Activated CD4-positive, alpha-beta T cell treated with anti-CD3 and anti-CD28 coated beads for 24 hours (primary cell): ENCODE results near the gene PRICKLE4.
"Not testable (repeated sequence)": the region's sequence is repeated elsewhere in the genome, so short reads cannot be mapped to it uniquely, and the experiment has no call there.

ENCODE experiments used
- DNase-seq, 2 donors: peaks; one replicate each; pipeline ENCODE4 v3.0.0-alpha.2; 2020; ENCODE audit warnings: low read depth in 2 of 2

PRICKLE4 gene

DNA sequence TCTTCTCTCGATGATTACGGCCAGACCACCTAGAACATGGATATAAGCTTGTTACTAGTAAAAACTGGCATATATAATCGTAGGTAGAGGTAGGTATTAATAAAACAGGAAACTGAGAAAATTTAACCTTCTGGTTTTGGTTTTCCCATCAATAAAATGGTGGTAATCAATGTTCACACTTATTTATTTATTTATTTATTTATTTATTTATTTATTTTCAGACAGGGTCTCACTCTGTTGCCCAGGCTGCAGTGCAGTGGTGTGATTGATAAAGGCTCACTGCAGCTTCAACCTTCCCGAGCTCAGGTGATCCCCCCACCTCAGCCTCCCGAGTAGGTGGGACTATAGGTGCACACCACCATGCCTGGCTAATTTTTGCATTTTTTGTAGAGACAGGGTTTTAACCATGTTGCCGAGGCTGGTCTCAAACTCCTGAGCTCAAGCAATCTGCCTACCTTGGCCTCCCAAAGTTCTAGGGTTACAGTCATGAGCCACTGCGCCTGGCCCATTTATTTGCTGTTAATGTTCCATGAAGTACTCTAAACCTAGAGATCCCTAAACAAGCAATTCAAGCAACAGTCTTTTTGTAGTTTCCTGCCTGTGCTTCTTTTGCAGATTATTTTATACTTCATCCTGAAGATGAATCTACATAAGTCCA is 18.4 kb downstream of the PRICKLE4 start:
- no peak for DNase-seq

DNA sequence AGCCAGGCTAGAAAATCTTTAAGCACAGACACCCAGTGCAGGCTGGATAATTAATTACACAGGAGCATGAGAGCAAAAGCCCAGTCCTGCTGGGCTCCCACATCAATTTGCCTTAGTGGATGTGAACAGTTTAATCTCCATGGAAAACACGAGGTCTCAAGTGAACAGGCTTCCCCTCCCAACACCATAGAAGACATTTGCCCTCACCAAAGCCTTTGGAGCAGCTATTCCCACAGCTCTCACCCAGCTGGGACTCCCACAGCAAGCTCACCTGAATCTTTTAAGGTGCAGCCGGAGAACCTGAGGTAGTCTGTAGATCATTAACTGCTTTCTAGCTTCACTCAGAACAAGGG is 19.0 kb downstream of the PRICKLE4 start:
- DNase-seq: no peak

DNA sequence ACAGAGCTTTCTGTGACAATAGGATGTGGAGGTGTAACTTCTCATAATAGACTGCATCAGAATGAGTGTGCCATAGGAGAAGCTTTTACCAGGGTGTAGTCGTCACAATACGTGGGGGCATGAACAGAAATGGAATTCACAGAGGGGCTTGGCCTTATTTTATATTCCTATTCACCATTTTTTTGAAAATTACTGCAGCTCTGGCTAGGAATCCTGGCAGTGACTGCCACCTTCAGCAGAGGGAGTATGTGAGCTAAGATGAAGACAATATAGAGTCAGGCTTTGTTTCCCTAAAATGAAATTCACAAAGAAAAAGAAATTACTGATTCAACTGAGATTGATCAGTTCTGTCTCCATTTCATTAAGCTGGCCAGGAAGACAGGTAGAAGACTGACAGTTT is 20.8 kb downstream of the PRICKLE4 start:
- no peak for DNase-seq

DNA sequence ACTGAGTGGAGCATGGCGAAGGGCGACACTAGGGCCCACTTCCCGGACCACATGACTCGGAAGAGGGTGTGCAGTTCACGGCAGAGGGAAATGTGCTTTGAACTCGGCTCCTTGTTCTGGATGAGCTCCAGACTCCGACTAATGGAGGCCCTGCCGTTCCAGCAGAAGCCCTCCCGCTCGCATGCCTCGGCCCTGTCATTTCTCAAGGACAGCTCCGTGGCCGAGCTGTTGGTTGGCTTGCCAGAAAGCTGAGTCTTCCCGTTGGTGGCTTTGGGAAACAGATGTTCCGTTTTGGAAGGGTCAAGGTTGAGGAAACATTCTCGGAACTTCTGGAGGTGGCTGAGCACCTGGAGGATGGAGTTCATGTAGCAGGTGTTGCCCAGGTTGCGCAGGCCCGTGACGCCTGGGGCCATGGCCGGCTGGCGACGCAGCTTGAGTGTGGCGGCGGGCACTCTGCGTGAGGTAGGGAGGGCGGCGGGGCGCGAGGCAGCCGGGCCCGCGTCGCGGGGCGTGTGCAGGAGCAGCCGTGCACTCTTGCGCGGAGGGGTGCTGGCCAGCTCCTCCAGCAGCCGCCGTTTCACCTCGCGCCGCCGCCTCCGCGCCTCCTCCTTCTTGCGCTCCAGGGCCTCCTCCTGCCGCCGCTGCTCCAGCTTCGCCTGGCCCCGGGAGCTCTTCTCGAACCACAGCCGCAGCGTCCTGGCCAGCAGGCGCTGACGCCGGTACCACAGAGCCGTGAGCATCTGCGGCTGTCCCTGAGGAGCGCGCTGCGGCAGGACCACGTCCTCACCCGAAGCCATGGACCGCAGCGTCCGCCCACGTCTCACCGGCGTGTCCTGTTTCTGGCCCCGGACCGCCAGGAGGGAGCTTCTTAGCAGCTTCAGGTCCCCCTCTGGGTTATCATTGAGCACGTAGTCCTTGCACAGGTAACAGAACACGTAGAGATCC is 25.5 kb downstream of the PRICKLE4 start:
- DNase-seq: no peak

DNA sequence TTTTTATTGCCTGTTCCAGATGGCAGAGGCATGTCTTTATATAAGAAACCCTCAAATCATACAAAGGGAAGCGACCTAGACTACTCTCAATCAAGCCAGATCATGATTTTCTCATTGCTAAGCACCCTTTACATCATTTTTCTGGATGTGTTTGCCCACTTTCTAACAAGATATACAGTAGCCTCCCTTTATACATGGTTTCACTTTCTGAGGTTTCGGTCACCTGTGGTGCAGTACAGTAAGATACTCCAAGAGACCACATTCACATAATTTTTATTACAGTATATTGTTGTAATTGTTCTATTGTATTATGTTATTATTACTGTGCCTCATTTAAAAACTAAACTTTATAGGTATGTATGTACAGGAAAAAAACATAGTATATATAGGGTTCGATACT is 30.5 kb downstream of the PRICKLE4 start:
- no peak for DNase-seq

DNA sequence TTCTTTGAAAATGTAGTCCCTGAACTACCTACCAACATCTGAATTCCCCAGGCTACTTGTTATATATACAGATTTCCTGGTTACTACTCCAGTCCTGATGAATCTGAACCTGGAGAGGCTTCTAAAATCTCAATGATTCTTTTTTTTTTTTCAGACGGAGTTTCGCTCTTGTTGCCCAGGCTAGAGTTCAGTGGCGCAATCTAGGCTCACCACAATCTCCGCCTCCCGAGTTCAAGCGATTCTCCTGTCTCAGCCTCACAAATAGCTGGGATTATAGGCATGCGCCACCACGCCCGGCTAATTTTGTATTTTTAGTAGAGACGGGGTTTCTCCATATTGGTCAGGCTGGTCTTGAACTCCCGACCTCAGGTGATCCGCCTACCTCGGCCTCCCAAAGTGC is 31.4 kb downstream of the PRICKLE4 start:
- DNase-seq: not testable (repeated sequence)

DNA sequence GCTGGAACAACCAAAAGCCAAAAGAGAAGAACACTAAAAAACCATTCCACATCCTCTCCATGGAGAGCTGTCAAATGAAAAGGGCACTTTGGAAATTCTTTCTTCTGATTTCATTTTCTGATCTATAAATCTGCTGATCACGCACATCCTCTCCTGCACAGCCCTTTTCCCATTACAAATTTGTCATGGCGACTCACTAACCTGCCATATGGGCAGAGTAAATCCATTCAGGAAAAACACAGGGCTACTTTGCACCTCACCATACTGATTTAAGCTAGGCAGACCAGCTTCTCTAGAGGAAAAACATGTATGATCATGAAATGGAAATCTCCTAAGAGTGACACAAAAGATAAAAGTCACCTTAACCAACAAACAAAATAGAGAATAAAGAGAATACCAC is 32.9 kb downstream of the PRICKLE4 start:
- DNase-seq: no peak

DNA sequence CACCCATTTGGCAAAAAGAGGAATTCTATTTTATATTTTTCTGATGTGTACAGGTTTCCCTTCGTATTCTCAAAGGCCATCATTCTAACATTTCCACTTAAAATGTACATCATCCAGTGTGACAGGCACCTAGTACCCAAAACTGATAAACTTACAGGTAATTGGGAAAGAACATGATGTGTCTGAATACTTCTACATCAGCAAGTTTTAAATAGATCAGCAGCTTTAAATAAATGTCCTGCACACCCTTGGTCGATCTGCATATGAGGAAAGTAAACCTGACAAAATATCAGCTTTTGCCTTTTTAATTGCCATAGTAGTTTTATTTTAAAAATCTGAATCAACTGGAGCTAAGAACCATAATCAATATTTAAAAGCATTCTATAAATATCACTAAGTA is 33.4 kb downstream of the PRICKLE4 start:
- DNase-seq: no peak

DNA sequence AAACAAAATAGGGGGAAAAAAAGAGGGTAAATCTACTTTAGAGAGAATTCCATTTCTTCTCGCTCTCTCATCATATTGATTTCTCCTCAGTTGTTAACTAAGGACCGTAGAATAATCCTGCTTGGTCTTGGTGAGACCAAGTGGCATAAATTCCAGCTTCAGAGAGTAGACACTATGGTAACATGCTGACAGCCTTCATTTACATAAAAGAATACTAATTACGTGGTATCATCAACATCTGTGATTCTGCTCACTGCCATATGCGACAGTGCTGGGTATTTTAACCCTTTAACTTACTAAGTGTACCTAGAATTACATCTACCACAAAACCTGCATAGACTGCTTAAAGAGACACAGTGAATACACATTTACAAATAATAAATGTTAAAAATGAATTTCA is 34.0 kb downstream of the PRICKLE4 start:
- no peak for DNase-seq

DNA sequence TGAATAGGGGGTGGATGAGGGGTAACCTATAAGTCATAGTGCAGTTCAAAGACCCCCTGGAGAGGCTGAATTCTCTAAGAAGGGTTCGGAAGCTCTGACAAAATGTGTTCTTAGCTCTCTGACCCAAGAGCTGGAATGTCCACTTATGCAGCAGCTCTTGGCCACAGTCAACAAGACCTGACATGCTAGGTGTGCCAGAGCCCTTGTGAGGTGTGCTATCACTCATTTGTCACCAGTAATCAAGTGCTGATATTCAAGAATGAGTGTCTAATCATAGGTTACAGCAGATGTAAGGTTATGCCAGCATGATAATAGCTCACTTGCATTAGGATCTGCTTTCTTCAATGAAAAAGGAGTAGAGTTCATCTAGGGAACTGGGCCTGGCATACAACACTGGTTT is 35.0 kb downstream of the PRICKLE4 start:
- no peak for DNase-seq

DNA sequence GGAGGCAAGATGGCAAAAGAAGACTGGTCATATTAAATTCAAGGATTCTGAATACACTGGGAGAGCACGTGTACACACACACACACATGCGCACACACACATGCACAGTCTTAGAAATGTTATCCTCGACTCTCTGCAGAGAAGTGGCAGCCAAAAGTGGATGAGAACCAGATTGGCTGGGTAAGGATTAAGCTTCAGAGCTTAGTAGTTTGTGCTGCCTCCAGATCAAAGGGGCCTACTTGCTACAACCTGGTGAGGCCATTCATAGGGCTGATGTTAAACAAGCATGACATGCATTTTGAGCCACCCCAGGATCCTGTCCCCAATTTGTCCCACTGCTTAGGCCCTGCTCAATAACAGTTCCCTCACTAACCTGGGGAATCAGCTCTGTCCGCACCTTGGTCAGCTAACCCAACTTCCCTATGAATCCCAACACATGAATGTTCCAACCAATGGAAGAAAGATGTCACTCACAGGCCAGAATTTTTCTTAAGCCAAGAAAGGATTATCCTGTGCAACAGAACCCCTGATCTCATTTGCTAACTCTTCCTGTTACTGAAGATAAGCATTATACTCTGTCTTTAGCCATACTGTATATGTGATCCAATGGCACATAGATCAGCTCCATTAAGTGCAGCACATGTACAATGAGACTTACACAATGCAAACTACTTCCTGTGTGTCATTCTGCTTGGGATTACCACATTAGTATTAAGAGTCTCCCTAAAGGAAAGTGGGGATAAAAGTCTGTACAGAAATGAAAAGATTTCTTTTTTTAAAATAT is 37.9 kb downstream of the PRICKLE4 start:
- DNase-seq: no peak

DNA sequence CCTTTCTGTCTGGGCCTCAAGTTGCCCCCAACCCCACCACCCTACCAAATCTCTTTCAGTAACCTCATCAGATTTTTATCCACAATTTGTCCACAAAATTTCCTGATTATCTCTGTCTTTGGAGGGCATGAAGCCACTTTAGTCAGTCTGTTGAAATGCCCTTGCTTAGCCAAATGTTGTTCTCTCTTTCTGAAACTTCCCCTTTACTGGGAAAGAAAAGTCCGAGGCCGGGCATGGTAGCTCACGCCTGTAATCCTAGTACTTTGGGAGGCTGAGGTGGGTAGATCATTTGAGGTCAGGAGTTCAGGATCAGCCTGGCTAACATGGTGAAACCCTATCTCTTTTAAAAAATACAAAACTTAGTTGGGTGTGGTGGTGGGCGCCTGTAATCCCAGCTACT is 40.7 kb downstream of the PRICKLE4 start:
- DNase-seq: no peak

DNA sequence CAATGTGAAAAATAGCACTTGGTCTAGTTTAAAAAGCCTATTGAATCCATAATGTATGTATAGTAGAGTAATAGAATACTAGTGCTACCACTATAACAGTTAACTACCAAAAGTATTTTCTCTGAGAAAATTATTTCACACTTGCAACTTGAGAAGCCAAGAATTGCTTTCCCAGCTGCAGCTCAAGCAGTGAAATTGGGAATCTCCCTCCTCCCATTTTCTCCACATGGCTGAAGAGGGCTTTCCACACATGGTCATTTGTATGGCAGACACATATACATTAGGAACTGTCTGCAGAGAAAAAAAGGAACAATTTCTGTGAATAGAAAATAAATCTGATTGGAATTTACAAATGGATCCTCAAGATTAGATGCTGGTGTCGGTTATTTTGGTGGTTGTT is 41.4 kb downstream of the PRICKLE4 start:
- no peak for DNase-seq

DNA sequence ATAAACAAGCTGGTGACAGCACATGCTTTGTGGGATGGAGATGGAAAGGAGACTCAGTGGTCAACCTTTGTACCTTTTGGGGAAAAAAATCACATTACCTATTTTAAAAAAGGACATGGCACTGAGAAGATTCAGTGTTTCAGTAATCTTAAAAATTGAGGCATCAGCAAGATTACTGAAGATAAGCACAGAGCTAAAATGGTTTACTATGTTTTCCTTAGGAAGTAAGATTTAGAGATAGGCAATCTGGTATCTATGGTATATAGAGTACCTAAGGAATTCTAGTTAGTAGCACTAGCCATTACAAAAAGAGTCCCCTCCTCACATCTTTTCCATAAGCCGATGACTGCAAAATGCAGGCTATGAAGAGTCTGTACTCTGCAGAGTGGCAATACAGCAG is 42.6 kb downstream of the PRICKLE4 start:
- no peak for DNase-seq

DNA sequence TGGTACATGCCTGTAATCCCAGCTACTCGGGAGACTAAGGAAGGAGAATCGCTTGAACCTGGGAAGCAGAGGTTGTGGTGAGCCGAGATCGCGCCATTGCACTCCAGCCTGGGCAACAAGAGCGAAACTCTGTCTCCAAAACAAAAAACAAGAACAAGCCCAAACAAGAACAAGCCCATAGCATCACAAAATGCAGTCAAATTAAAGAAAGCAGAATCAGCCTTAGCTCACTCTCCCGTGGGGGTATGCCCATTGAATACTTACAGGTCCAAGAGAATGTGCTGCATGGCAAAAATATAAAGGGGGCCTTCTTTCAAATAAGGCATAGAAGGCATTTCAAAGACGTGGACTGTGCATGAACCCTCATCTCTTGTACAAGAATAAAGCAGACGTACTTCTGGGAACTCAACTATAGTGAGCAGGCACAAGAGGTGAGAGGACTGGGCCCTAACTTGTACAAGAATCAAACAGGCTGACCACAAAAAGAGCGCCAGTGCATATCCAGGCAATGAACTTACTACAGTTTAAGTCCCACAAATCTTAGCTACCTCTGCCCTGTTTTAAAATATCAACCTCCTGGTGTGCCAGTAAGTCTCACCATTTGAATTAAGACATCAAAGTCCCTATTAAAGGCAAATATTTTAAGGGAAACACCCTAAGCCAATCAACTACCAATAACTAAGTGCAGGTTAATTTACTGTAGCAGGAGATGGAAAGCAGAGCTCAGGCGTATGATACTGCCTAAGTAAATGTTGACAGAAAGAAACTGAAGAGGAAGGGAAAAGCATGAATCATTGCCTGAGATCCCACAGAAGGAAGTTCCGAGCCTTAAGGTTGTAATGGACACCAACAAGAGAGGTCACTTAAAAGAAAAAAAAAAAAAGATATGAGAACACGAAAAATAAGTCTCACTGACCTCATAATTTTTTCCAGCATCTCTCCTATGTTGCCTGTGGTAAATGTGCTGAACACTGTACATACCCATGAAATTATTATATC is 44.3 kb downstream of the PRICKLE4 start:
- DNase-seq: no peak

DNA sequence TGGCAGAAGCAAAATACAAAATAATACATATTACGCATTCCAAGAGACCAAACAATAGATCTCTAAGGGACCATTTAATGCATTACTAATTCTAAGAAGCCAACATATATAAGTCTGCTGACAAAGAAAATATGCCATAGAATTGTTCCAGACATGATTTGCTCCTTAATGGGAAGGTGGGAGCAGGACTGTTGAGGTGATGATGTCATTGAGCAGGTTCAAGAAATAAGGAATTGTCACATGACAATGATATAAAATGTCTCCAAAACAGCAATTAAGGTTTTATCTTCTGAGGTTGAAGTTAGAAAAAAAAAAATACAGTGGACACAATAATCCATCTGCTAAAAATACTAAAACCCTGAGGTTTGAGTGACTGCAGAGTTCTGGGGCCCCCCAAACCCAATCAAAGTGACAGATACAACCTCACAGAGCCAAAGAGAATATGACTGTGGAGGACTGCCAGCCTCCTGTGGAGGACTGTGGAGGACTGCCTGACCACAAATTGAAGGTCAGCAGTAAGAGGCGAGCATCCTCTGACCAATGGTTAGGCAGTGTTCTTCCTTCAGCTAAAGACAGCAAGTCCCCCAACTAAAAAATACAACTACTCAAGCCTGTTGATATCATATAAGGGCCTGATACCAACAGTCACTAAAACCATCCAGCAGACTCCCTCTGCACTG is 45.9 kb downstream of the PRICKLE4 start:
- no peak for DNase-seq

DNA sequence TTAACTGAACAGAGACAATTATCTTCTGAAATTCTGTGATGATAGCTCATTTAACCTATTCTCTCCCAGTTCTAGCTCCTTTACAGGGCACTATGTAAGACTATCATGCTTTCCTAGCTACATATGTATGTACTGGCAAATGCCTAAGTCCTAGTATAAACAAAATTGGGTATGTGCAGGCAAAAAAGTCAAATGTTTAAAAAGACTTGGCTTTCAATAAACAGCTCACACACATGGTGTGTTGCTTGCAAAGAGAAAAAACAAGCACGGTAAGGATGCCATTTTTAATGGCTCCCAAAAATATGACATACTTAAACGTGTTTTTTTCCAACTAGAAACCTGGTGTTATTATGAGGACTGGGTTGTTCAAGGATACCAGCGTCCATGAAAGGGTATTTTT is 51.7 kb downstream of the PRICKLE4 start:
- DNase-seq: no peak

DNA sequence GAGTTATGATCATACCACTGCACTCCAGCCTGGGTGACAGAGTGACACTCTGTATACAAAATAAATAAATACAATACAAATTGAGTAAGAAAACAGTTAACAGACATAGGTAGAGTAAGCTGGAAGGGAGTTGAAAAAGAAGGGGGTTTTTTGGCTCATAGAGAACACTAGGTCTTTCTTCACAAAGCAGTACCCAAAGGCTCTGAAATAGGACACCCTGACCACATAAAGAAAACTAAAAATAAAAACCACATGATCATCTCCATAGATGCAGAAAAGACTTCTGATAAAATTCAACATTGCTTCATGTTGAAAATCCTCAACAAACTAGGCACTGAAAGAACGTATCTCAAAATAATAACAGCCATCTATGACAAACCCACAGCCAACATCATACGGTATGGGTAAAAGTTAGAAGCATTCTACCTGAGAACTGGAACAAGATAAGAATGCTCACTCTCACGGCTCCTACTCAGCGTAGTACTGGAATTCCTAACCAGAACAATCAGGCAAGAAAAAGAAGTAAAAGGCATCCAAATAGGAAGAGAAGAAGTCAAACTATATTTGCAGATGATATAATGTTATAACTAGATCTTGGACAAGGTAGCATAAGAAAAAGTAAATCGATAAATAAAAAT is 55.6 kb downstream of the PRICKLE4 start:
- DNase-seq: no peak

DNA sequence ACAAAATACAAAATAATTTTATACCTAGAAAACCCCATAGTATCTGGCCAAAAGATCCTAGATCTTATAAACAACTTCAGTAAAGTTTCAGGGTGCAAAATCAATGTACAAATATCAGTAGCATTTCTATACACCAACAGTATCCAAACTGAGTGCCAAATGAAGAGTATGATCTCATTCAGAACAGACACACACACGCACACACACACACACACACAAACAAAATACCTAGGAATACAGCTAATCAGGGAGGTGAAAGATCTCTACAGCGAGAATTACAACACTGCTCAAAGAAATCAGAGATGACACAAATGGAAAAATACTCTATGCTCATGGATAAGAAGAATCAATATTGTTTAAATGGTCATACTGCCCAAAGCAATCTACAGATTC is 56.1 kb downstream of the PRICKLE4 start:
- no peak for DNase-seq
